Ectodermal cell (in vitro differentiated cells): ENCODE measurements around the gene ABCA12.

Experiments used
- H3K27ac ChIP-seq: 2 replicates; pipeline ENCODE4 v1.7.0; 2013; ENCODE audit warnings: mild to moderate bottlenecking, low read depth, low read length; ENCODE audit not compliant: insufficient read depth, poor library complexity, severe bottlenecking
- H3K27me3 ChIP-seq: 2 replicates; pipeline ENCODE4 v1.7.0; 2013; ENCODE audit warnings: mild to moderate bottlenecking, low read length; ENCODE audit not compliant: insufficient read depth, control insufficient read depth, poor library complexity, severe bottlenecking
- H3K36me3 ChIP-seq: one replicate; pipeline ENCODE4 v1.7.0; 2013; ENCODE audit warnings: low read length; ENCODE audit not compliant: control insufficient read depth, insufficient read depth
- H3K4me1 ChIP-seq: one replicate; pipeline ENCODE4 v1.7.0; 2013; ENCODE audit warnings: low read length; ENCODE audit not compliant: control insufficient read depth, insufficient read depth
- H3K4me3 ChIP-seq: 2 replicates; pipeline ENCODE4 v1.7.0; 2013; ENCODE audit warnings: low read depth, low read length, control low read depth; ENCODE audit not compliant: insufficient read depth
- H3K9me3 ChIP-seq: 2 replicates; pipeline ENCODE4 v1.7.0; 2013; ENCODE audit warnings: mild to moderate bottlenecking, low read length, moderate library complexity; ENCODE audit not compliant: control insufficient read depth
- WGBS, 2 experiments: methylation state at CpG; one replicate each; pipeline ENCODE4 v1.1.7; 2013; ENCODE audit warnings: missing lambda C conversion rate in 2 of 2; 5-methylcytosine and 5-hydroxymethylcytosine counted together

The ABCA12 gene

DNA sequence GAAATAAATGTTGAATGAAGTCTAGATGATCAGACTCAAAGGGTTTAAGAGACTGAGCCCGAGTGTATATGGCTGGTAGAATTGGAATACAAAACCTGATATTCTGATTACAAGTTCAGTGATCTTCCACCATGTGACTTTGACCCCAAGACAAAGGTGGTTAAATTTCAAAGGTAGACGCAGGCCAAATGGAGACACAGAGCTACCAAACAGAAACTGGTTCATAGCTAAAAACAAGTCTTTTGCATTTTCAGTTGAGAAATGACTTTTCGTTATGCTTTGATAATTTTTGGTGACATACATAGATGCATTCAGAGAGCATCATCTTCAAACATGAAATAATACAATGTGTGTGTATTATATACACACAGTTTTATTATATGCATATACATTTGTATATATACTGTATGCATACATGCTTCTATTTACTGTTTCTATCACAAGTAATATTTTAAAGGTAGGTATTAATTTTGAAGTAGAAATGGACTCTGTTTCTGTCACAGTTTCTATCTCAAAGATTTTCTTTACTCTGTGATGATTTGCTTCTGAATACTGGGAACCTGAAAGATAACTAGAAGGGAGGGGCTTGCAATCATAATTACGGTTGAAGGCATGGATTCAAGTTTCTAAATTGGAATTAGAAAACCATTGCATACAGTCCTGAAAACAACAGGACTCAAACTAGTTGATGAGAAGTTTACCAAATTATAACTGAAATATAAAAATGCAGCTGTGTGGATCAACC is 142.3 kb downstream of the ABCA12 start:
- WGBS, 2 experiments: 88 to 91% methylated on average over 3 to 4 of the region's 4 CpGs
- no peak overlapping the region for H3K27ac ChIP-seq
- H3K9me3 ChIP-seq: no peaks in the 10 kb centered on the region
- no peaks in the 10 kb centered on the region for H3K27me3 ChIP-seq
- no peaks in the 10 kb centered on the region for H3K36me3 ChIP-seq
- H3K4me1 ChIP-seq: no peaks in the 10 kb centered on the region
- H3K4me3 ChIP-seq: no peak overlapping the region

DNA sequence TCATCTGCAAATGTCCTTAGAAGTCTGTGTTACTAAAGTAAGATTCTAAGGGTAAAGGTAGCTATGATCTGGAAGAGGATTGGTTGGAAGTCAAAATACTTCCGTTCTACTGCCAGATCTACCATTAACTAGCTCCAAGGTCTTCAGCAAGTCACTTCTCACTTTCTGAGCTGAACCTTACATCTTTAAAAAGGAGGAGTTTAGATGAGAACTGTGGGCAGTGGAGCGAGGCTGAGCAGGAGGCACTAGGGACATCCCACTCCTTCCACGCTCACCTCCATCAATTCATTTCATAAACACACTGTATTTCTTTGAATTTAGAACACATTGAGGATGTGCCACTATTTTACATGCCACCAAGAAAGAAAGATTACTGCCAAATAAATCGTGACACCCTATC is 143.0 kb downstream of the ABCA12 start:
- Histone ChIP-seq H3K4me3 (no peak overlapping the region), H3K27me3 (no peaks in the 10 kb centered on the region), H3K36me3 (no peaks in the 10 kb centered on the region), H3K27ac (no peak overlapping the region), H3K9me3 (no peaks in the 10 kb centered on the region), H3K4me1 (no peaks in the 10 kb centered on the region)
- 100% methylated on average over 2 to 4 of the region's 4 CpGs for WGBS, 2 experiments

DNA sequence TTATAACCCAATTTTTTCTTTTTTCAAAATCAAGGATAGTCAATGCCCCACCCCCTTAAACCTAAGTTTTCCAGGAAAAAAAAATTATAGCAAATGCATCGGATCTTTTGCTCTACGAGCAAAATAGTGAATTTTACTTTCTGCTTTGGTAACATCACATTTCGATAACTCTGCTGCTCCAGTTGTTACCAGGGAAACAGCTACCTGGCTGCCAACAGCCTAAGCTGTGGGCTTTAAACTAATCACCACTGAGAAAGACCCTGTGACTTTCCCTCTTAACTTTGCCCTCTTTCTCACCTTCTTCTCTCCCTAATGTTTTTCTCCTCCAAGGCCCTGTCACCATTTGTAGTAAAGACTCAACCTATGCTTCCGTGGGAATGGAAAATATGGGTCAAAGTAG is 145.5 kb downstream of the ABCA12 start:
- 95 to 96% methylated on average over 4 of the region's 4 CpGs for WGBS, 2 experiments

DNA sequence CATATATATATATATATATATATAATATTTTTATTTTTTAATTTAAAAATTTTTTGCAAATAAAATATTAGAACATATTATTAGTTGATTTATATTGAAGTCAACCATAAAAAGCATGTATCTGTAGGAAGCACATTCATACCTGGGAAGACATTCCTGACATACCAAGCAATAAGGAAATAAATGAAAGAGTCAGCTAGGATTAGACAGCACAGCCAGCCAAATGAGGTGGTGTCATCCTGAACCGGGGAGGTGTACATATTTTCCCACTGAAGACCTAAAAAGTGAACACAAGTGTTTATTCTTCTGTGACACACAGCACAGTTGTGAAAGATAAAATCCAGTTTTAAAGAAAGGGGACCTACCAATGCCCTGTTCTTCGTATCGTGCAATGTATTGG is 149.2 kb downstream of the ABCA12 start:
- no peaks in the 10 kb centered on the region for H3K9me3 ChIP-seq
- 91 to 92% methylated on average over 3 of the region's 3 CpGs for WGBS, 2 experiments
- H3K27ac ChIP-seq: no peak overlapping the region
- H3K4me3 ChIP-seq: no peak overlapping the region
- no peaks in the 10 kb centered on the region for H3K27me3 ChIP-seq
- no peaks in the 10 kb centered on the region for H3K36me3 ChIP-seq
- no peaks in the 10 kb centered on the region for H3K4me1 ChIP-seq

More for the DNA sequence above, 145.5 kb downstream of the ABCA12 start:
- Histone ChIP-seq H3K4me1 (no peaks in the 10 kb centered on the region), H3K9me3 (no peaks in the 10 kb centered on the region), H3K27ac (no peak overlapping the region), H3K36me3 (no peaks in the 10 kb centered on the region), H3K4me3 (no peak overlapping the region), H3K27me3 (no peaks in the 10 kb centered on the region)

DNA sequence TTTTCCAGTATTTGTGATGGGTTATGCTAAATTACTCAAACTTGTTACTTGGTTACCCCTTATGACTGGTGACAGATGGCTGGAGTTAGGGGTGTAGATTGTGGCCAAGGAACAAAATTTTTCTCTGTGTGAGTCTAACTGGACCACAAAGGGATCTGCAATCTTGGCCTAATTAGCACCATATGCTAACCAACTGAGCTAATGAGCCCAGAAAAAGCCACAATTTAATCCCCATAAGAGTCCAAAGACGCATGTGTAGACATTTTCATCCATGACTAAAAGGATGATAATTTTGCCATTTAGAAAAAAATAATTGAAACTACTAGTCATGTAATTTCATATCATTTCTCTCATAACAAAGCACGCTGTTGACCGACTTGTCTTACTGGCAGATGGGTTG is 151.2 kb downstream of the ABCA12 start:
- Histone ChIP-seq H3K4me1 (no peaks in the 10 kb centered on the region), H3K36me3 (no peaks in the 10 kb centered on the region), H3K9me3 (no peaks in the 10 kb centered on the region), H3K4me3 (no peak overlapping the region), H3K27ac (no peak overlapping the region), H3K27me3 (no peaks in the 10 kb centered on the region)
- WGBS, 2 experiments: 82 to 100% methylated on average over 2 to 3 of the region's 3 CpGs

DNA sequence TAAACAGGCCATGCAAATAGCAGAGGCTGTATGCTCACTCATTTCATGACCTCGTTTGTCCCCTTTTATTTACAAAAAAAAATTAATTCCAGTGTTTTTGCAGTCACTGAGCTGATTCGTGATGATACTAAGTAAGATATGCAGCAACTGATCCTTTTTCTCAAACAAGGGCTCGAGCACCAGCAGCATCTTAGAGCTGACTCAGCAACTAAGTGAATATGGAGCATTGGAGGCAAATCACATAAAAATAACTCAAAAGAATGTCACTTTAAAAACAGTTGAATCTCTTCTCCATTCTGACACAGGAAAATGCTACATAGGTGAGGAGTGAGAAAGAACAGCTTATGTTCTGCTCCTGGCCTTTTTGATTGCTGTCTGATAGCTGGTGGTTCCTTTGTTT is 152.8 kb downstream of the ABCA12 start:
- Histone ChIP-seq H3K36me3 (no peaks in the 10 kb centered on the region), H3K27ac (no peak overlapping the region), H3K9me3 (no peaks in the 10 kb centered on the region), H3K27me3 (no peaks in the 10 kb centered on the region), H3K4me3 (no peak overlapping the region), H3K4me1 (no peaks in the 10 kb centered on the region)
- 85% methylated on average over 3 of the region's 3 CpGs for WGBS, 2 experiments

DNA sequence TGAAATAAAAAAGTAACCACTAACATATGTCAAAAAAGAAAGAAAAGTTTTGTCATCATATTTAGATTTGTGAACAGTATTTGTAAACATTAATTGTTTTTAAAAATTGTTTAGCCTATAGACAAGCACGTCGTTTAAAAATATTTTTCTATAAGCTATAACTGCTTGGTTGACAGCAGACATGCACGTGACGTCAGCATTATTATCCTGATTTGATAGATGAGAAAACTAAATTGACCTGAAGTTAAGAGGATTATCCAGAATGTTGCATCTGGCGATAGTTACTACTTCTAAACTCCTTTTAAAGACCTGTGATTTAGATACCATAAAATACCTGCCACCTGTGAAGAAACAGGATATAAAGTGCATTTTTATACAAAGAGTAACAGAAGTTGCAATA is 172.0 kb downstream of the ABCA12 start:
- no peaks in the 10 kb centered on the region for H3K36me3 ChIP-seq
- 96 to 97% methylated on average over 4 to 5 of the region's 5 CpGs for WGBS, 2 experiments
- no peak overlapping the region for H3K4me3 ChIP-seq
- no peak overlapping the region for H3K27ac ChIP-seq
- H3K4me1 ChIP-seq: no peaks in the 10 kb centered on the region
- no peaks in the 10 kb centered on the region for H3K9me3 ChIP-seq
- H3K27me3 ChIP-seq: no peaks in the 10 kb centered on the region

DNA sequence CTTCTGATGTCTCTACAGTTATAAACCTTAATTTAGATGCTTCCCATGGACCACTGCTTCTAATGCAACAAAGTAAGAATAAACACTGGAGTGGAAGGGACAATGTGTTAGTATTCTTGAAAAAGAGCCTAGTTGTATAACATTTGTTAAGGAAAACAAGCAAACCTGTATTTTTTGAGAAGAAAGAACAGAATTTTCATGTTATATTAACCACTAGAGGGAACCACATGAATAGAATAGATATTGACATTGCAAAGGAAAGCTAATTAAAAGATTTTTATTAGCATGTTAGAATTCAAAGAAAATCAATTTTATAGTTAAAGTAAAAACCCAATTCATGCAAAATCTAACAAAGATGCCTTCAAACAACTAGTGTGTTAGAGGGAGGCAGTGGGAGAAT is 177.7 kb downstream of the ABCA12 start:
- H3K27me3 ChIP-seq: no peaks in the 10 kb centered on the region
- H3K4me3 ChIP-seq: no peak overlapping the region
- H3K27ac ChIP-seq: no peak overlapping the region
- no peaks in the 10 kb centered on the region for H3K36me3 ChIP-seq
- H3K9me3 ChIP-seq: no peaks in the 10 kb centered on the region
- H3K4me1 ChIP-seq: no peaks in the 10 kb centered on the region

DNA sequence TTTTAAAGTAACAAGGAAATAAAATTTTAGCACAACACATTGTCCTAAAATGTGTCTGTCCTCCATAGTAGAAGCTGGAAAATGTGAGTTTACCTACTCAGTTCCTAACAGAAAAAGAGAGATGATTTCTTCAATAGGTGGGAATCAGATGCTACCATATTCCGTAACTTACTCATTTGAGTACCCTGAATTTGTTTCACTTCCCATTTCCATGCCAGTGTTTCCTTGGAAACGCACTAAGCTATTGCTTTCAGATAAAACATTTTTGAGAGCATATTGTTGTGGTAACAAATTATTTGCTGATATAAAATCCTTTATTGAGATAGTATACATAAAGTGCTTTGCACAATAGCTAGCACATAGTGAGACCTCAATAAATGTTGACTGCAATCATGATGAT is 191.5 kb downstream of the ABCA12 start:
- H3K36me3 ChIP-seq: no peaks in the 10 kb centered on the region
- WGBS, 2 experiments: 86 to 90% methylated on average over 1 to 2 of the region's 2 CpGs
- H3K9me3 ChIP-seq: no peaks in the 10 kb centered on the region
- no peaks in the 10 kb centered on the region for H3K27me3 ChIP-seq
- no peaks in the 10 kb centered on the region for H3K4me1 ChIP-seq
- no peak overlapping the region for H3K27ac ChIP-seq
- no peak overlapping the region for H3K4me3 ChIP-seq

DNA sequence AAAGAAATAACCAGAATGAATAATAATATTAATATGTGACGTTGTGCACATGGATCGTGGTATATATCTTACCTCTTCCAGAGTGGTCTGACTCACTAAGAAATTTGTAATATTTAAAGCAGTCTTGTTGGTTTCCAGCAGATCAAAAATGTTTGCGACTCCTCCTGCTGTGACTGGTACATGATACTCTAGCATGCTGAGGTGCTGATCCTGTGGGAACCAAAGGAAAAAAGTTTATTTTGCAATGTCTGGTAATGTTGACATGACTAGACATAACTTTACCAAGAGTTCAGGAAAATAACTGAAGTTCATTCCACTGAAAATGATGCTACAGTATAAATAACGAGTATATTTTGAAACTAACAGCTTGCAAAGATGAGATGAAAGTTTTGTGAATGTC is 204.4 kb downstream of the ABCA12 start:
- Histone ChIP-seq H3K36me3 (no peaks in the 10 kb centered on the region), H3K9me3 (no peaks in the 10 kb centered on the region), H3K27ac (no peak overlapping the region), H3K27me3 (no peaks in the 10 kb centered on the region), H3K4me1 (no peaks in the 10 kb centered on the region), H3K4me3 (no peak overlapping the region)
- WGBS, 2 experiments: 87 to 99% methylated on average over 4 of the region's 4 CpGs

DNA sequence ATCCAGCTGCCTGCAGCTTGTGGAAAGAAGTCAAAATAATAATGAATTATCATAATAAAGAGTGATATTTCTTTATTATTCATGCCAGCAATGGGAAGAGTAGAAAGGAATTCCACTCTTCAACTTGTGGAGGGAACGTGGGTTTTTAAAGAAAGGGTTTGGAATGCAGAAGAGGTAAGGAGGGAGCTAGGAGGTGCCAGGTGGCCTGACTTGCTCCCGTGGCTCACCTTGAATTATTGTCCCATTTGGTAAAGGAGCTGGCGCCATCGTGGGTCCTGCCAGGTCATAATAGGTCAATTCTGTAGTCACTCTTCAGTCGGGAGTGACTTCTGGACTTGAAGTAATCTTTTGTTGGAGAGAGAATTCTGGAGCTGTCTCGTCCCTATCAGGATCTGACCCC is 233.8 kb downstream of the ABCA12 start:
- H3K27ac ChIP-seq: no peak overlapping the region
- no peak overlapping the region for H3K4me3 ChIP-seq
- H3K36me3 ChIP-seq: no peaks in the 10 kb centered on the region
- no peaks in the 10 kb centered on the region for H3K4me1 ChIP-seq
- no peaks in the 10 kb centered on the region for H3K9me3 ChIP-seq
- WGBS, 2 experiments: 82 to 88% methylated on average over 6 of the region's 6 CpGs
- H3K27me3 ChIP-seq: no peaks in the 10 kb centered on the region
